ENCODE results near the gene COX7A2.

COX7A2 gene

GRCh38 chr6:75243333-75244062, at the start of gene COX7A2:
COX7A2 (minus strand) TSS chr6:75243801; CDS start chr6:75243734, 67 bp downstream.
- DNase-seq (ENCODE audit: low read depth), result peak; percentile 71

- no peak for DNase-seq (ENCODE audit: low read depth)
Observed at GRCh38 chr6:75292555-75292954, 49.0 kb upstream of the COX7A2 start.

GRCh38 chr6:75291744-75292143, 48.1 kb upstream of the COX7A2 start:
- no peak for DNase-seq (ENCODE audit: low read depth)

DNA sequence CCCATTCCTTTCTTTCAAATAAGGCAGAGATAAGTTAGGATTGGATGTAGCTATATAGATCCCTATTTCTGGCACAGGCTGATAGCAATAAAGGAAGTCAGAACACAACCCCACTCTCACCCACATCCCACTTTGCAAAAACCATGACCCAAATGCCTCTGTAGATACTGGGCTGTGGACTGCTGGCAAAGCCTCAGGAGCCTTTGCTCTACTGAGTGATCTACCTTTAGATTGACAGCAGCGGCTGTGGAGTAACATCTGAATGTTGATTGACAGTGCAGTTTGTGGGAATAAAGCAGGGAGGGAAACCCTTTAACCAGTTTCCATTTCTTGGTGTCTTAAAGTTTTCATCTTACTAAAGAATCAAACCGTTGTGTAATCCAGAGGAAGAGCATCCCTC, 47.7 kb upstream of the COX7A2 start:
- no peak for DNase-seq (ENCODE audit: low read depth)

DNA sequence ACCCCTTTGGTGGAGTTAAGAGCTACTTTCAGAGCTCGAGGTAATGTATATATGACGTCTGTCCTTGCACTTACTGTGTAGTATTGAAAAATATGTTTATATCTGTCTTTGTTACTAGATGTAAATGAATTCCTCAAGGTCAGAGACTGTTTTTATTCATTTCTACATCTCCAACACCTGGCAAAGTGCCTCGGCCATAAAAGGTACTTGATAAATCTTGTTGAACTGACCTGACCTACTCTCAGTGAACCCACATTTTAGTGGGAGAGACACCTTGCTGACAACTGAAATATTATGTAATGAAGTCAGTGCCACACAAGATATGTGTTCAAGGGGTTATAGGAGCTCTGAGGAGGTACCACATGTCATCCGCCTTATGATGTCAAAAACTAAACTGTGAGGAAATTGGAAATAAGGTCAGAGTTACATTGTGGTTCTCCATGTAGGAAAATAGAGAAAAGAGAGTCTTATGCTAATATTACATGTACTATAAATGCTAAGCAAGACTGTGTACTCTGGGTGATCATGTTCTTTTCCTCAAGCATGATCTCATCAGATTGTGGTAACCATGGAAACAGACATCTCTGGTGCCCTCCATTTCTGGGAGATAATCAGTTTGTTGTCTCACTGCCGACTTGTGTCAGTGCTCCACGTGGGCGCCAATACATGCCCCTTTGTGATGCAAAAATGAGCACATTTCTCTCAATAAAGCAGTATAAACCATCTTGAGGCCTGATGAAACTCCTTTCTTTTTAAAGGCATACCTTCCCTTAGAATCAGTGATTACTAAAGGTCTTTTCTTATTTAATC, 46.7 kb upstream of the COX7A2 start:
- DNase-seq (ENCODE audit: low read depth), result no peak

DNA sequence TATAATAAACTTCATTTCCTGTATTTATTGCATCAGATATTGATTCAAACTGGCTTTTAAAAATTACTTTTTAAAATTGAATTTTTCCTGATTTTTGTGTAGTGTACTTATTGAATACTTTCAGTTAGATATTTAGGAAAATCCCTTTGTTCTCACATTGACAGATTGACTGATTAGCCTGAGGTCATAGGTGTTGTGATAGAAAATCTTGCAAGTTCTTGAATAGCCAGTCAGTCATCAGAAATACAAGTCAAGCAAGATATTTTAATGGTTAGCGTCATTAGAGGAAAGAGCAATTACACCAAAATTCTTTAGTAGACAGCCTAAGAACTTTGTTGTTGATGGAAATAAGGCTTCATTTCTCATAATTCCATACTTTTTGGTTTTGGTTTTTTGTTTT, 44.4 kb upstream of the COX7A2 start:
- DNase-seq (ENCODE audit: low read depth), result no peak

DNA sequence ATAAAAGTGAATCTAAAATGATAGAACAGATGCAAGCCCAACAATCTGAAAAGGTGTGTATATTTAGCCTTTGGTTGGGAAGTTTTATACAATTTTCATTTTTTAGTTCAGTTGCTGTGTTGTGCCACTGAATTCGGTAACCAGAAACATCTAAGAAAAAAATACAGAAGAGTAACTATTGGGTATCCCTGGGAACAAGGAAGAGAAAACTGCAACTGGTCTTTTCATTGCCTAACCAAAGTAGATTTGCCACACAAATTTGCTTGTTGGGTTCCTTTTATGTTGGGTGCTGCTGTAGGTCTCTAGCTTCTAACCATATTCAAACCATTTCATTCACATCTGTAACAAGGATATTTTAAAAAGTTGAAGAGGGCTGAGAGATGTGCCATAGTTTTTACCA, 43.8 kb upstream of the COX7A2 start:
- DNase-seq (ENCODE audit: low read depth), result no peak

- no peak for DNase-seq (ENCODE audit: low read depth)
Observed at GRCh38 chr6:75286955-75287354, 43.4 kb upstream of the COX7A2 start.

GRCh38 chr6:75285283-75285639, 41.7 kb upstream of the COX7A2 start:
- no peak for DNase-seq (ENCODE audit: low read depth)

DNA sequence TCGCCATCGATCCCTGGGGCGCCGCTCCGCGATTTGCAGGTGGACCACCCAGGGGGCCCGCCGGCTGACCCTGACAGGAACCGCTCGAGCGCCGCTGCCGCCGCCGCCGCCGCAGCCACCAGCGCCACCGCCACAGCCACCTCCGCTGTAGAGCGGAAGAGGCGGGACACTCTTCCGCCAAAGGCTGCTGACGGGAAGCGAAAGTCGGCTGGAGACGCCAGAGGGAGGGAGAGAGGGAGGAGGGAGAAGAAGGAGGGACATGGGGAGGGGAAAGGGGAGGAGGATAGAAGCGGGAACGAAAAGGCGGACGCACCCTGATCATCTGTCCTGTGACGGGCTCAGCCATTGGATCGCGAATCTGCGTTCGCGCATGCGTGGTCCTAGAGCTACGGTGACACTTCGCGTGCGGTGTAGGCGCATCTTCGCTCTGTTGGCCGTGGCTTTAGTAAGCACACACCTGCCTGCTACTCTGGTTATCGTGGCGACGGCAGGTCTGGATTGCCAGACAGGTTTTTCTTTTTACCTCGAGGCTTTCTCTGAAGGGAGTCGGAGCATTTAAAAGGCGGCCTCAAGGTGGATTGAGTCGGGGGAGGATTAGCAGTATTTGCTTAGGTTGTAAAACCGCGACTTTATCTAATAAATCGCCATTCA, 41.2 kb upstream of the COX7A2 start, which contains the start of gene TMEM30A:
Gene TMEM30A, minus strand, starts transcription at position 161 of the 651 bp plus-strand sequence. Its CDS starts 154 bp downstream, at position 7.
- peak; percentile 94 for DNase-seq (ENCODE audit: low read depth)

DNA sequence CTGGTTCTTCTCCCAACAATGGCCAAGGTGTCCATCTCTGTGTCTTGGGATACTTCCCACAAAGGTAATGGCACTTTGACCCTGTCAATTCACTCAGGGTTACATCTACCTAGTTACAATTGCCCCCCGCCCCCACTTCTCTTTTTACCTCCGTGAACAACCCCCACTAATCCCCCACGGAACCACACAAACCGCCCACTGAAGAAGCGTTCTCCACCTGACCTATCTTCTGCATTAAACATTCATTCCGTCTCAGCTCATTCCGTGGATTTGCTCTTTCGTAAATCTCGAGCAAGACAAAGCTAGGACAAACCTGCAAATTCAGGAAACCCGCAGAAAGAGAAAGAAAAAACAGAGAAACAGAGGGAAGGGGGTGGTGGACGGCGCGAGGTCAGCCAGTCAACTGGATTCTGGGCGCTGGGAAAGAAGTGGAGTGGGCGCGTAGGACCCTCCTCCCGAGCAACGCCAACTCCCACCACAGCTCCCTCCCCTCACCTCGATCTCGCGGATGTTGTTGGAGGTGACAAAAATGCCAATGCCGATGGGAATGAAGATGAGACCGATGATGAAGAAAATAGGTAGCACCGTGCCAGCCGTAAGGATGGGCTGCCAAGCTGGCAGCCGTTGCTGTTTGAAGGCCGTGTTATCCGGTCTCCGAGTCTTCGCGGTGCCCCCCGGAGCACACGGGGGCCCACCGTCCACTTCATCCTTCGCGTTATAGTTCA, 40.5 kb upstream of the COX7A2 start:
- DNase-seq (ENCODE audit: low read depth), result peak; percentile 6

DNA sequence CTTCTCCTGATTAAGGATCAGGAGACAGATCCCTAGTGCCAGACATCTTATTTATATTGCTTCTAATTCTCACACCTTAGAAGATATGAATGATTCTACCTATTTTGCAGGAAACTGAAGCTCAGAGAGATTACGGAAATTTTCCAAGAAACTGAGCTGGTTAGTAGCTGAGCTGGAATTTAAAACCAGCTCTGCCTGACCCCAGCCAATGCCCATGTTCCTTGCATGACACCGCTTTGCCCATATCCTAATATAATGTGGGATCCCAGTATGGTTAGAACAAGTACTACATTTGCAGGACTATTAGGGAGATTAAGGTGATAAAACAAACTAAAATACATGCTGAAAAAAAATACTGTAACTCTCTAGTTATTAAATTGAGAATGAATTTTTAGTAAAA, 39.1 kb upstream of the COX7A2 start:
- DNase-seq (ENCODE audit: low read depth), result no peak

DNA sequence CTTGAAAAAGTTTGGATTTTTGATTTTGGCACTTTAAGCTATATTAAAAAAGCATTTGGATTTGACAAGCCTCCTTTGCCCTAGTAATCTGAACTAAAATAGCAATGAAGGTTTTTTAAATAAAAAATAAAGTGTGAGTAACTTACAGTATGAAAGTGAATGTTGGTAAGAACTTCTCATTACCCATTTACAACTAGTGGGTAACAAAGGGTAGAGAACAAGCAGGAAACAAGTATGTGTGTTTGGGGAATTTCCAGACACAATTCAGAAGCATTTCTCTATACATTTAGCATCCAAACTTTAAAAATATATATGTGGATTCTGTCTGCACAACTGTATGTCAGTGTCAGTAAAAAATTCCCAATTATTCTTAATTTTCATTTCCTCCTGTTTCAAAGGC, 38.1 kb upstream of the COX7A2 start:
- DNase-seq (ENCODE audit: low read depth), result no peak

DNA sequence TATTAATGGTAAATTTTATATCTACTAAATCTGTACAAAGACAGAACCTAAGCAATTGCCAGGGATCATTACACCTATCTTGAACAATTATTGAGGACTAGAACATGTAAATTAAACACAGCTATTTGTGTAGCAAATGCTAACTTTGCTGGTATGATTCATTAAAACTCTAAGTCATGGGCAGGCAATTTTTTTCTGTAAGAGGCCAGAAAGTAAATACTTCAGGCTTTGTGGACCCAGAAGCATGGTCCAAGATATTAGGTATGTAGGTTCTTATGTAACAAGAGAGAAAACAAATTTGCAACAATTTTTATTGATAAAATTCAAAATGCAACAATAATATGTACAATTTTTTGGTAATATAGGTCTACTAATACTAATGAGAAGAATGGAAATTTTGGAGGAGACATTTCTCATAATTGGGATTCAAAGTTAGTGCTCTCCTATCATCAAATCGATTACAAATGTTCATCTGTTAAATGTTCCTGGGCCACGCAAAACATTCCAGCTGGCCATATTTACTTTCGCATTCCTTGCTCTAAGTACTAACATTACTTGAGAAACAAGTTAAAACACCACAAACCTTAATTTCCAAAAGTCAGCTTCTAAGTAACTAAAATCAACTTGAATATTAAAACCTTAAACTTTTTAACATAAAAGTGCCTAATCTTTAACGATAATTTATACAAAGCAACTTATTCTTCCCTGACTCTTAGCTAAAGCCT, 36.7 kb upstream of the COX7A2 start:
- no peak for DNase-seq (ENCODE audit: low read depth)

GRCh38 chr6:75279418-75279817, 35.8 kb upstream of the COX7A2 start:
- DNase-seq (ENCODE audit: low read depth), result no peak

DNA sequence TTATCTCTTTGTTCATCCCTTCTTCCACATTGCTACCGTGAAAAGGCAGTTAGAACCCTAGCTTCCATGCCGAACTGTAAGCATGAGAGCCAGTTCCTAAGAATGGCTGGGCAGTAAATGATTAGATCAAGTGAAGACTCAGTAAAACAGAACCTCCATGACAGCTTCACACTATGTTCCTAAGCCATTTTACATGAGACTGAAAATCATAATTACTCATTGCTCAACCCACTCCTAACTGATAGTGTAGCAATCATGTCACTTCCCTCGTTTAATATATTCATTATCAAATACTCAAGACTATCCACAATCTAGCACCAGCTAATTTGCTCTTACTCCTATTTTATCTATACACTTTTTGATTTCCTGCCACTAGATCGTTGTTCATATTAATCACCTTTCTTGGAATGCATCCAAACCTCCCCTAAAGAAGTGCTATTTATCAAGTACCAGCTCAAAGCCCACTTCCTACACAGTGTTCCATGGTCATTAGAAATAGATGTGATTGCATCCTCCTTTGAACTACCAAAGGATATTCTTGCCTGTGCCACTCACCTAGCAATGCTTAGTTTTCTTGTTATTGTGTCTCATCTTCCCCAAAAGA, 35.0 kb upstream of the COX7A2 start:
- DNase-seq (ENCODE audit: low read depth), result no peak

DNA sequence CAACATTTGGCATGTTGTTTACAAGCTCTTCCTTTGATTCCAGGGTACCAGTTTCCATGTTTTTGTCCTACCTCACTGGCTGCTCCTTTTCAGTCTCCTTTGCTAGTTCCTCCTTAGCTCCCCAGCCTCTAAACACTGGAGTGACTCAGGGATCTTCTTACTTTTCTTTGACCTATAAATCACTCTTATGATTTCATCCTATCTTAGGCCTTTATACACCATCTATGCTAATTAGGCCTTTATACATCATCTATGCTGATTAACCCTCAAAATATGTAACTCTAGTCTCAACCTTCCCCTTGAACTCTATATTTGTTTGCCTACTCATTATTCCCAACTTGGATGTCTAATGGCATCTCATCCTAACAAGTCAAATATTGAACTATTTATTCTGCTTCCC, 31.5 kb upstream of the COX7A2 start:
- no peak for DNase-seq (ENCODE audit: low read depth)

- DNase-seq (ENCODE audit: low read depth), result no peak
Observed at GRCh38 chr6:75273009-75273408, 29.4 kb upstream of the COX7A2 start.

GRCh38 chr6:75272145-75272840, 28.7 kb upstream of the COX7A2 start:
- no peak for DNase-seq (ENCODE audit: low read depth)

DNA sequence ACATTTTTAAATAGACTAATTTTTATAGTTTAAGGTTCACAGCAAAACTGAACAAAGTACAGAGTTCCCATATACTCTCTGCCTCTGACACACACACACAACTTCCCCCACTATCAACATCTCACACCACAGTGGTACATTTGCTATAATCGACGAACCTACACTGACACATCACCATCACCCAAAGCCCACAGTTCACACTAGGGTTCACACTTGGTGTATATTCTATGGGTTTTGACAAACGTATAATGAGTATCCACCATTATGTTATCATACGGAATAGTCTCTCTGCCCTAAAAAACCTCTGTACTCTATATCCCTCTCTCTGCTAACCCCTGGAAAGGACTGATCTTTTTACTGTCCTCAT, 25.4 kb upstream of the COX7A2 start:
- DNase-seq (ENCODE audit: low read depth), result no peak
